ENCODE data around the gene CD101.

The CD101 gene

GRCh38 chr1:116986421-116987255, 14.9 kb upstream of the CD101 start:
- peak; percentile 52 for DNase-seq

- DNase-seq: peak; percentile 85
Measured at GRCh38 chr1:116987256-116987555, 14.4 kb upstream of the CD101 start.

- no peak for DNase-seq
Measured at GRCh38 chr1:116988248-116988647, 13.3 kb upstream of the CD101 start.

- no peak for DNase-seq
Measured at GRCh38 chr1:116988908-116989307, 12.7 kb upstream of the CD101 start.

- DNase-seq: no peak
Measured at GRCh38 chr1:116989835-116990234, 11.7 kb upstream of the CD101 start.

- DNase-seq: no peak
Measured at GRCh38 chr1:116990612-116991151, 10.9 kb upstream of the CD101 start.

- no peak for DNase-seq
Measured at GRCh38 chr1:116991171-116991845, 10.3 kb upstream of the CD101 start.

GRCh38 chr1:116991918-116992317, 9.6 kb upstream of the CD101 start:
- no peak for DNase-seq

- no peak for DNase-seq
Measured at GRCh38 chr1:116993286-116993685, 8.3 kb upstream of the CD101 start.

GRCh38 chr1:116994411-116994810, 7.1 kb upstream of the CD101 start:
- no peak for DNase-seq

GRCh38 chr1:116997066-116997465, 4.5 kb upstream of the CD101 start:
- no peak for DNase-seq

- DNase-seq: no peak
Measured at GRCh38 chr1:116997636-116998035, 3.9 kb upstream of the CD101 start.

GRCh38 chr1:116999596-116999995, 2.0 kb upstream of the CD101 start:
- no peak for DNase-seq

- DNase-seq: no peak
Measured at GRCh38 chr1:117000142-117000541, 1.4 kb upstream of the CD101 start.

GRCh38 chr1:117003223-117003875, 1.8 kb downstream of the CD101 start:
- no peak for DNase-seq

- no peak for DNase-seq
Measured at GRCh38 chr1:117007719-117008013, 6.1 kb downstream of the CD101 start.

GRCh38 chr1:117008656-117009055, 7.1 kb downstream of the CD101 start:
- no peak for DNase-seq

- peak; percentile 24 for DNase-seq
Measured at GRCh38 chr1:117009132-117009531, 7.6 kb downstream of the CD101 start.

GRCh38 chr1:117010310-117010969, 8.9 kb downstream of the CD101 start:
- DNase-seq: no peak

GRCh38 chr1:117011334-117011733, 9.8 kb downstream of the CD101 start:
- DNase-seq: no peak

- DNase-seq: peak; percentile 17
Measured at GRCh38 chr1:117013309-117013858, 11.8 kb downstream of the CD101 start.

GRCh38 chr1:117014209-117014608, 12.6 kb downstream of the CD101 start:
- peak; percentile 36 for DNase-seq

- DNase-seq: no peak
Measured at GRCh38 chr1:117015724-117016123, 14.2 kb downstream of the CD101 start.
